ENCODE data around the gene DEFB132. TPM values are rescaled to one million over a fixed set of nuclear protein-coding genes. Genes with fewer than 3 reads are reported as not detected.

Gene DEFB132
- total and polyA plus RNA-seq, 5 experiments from 2014 or later: not detected

DNA sequence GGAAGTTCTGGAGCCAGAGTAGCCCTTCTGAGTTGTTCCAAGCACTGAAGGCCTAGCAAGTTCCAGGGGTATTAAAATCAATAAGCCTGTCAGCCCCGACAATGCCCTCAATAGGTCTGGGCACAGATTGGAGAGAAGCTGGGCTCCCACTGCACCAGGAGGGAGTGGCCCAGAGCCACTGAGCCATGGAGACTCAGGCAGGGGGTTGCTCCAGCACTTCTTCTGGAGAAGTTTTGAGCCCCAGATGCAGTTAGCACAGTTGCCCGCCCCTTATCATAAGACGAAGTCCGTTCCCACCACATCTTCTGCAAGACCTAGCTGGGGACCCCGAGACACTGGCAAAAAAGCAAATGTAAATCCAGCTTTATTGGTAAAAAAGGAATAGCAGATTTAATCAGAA, 13.0 kb downstream of the DEFB132 start:
- H3K36me3 Mint-ChIP-seq: peaks cover 0 to under 1% (median 0%) of the 10 kb centered on the region in 3 donors
- H3K27me3 Mint-ChIP-seq: no peaks in the 10 kb centered on the region
- DNase-seq: peak in 1 of 10 donors; percentile 9
- POLR2A ChIA-PET: no interaction called here
- H3K9me3 Mint-ChIP-seq: no peaks in the 10 kb centered on the region
- no peak overlapping the region for H3K4me3 Mint-ChIP-seq
- H3K4me1 Mint-ChIP-seq: peaks cover 7 to 12% (median 9%) of the 10 kb centered on the region in 4 donors
- ATAC-seq: no peak
- peak overlapping the region in 1 of 10 donors; percentile 16 for H3K27ac Mint-ChIP-seq

DNA sequence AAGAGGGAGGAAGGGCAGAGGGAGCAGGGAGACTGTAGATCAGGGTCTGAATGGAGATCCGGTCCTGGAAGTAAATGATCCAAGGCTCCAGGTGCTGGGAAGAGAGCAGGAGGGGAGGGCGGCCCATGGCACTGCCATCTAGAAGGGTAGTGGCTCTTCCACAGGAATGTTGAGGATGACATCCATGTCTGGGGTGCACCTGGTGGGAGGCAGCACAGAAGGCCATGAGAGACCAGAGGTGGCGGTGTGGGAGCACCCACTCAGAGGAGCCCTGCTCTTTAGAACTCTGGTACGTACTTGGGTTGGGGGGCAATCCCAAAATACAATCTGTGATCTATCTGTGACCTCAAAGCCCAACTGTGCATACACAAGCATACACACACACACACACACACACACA, 13.5 kb downstream of the DEFB132 start:
- ATAC-seq: no peak
- H3K27ac Mint-ChIP-seq: peak overlapping the region in 1 of 10 donors; percentile 67
- no peaks in the 10 kb centered on the region for H3K9me3 Mint-ChIP-seq
- POLR2A ChIA-PET: interaction anchor here (0.7 kb wide), 1 partner anchor 11 kb away, joined by 3 read pairs; no protein-coding TSS in a partner anchor
- H3K27me3 Mint-ChIP-seq: no peaks in the 10 kb centered on the region
- peaks cover under 1 to 3% (median 2%) of the 10 kb centered on the region in 3 donors for H3K36me3 Mint-ChIP-seq
- H3K4me1 Mint-ChIP-seq: peaks cover 7 to 12% (median 9%) of the 10 kb centered on the region in 4 donors
- no peak overlapping the region for H3K4me3 Mint-ChIP-seq
- DNase-seq: no peak

DNA sequence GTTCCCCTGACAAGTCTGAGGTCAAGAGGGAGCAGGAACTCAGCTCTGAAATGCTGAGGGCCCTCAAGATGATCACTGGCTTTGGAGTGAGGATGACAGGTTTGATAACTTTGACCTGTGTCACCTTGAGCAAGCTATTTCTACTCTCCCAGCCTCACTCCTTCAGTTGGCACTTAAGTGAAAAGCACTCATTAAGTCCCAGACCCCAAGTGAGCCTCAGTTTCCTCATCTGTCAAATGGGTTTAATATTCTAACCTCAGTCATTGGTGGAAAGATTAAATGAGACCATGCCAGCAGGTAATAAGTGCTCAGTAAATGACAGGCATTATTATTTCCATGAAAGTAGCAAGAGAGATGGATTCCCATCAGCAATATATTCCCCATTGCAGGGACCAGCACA, 14.0 kb downstream of the DEFB132 start:
- ATAC-seq (no peak), DNase-seq (no peak)
- no peaks in the 10 kb centered on the region for H3K27me3 Mint-ChIP-seq
- H3K36me3 Mint-ChIP-seq: peaks cover 5 to 6% (median 6%) of the 10 kb centered on the region in 3 donors
- POLR2A ChIA-PET: interaction anchor here (0.7 kb wide), 1 partner anchor 11 kb away, joined by 3 read pairs; no protein-coding TSS in a partner anchor
- H3K4me3 Mint-ChIP-seq: no peak overlapping the region
- no peaks in the 10 kb centered on the region for H3K9me3 Mint-ChIP-seq
- peak overlapping the region in 1 of 10 donors; percentile 67 for H3K27ac Mint-ChIP-seq
- peaks cover 4 to 8% (median 6%) of the 10 kb centered on the region in 4 donors for H3K4me1 Mint-ChIP-seq

DNA sequence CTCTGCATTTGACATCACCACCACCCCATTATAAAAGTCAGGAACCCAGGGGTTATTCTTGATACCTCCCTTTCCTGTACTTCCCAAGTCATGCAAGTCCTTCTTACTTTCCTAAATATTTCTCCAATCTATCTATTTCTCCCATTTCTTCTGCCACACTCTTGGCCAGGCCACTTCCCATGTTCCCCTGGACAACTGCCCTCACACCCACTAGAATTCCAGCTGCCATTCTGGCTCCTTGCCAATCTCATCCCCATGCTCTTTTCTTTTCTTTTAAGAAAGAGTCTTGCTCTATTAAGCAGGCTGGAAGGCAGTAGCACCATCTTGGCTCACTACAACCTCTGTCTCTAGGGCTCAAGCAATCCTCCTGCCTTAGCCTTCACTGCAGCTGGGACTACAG, 15.2 kb downstream of the DEFB132 start:
- no peaks in the 10 kb centered on the region for H3K4me1 Mint-ChIP-seq
- H3K36me3 Mint-ChIP-seq: peaks cover 6 to 11% (median 8%) of the 10 kb centered on the region in 3 donors
- no peak for DNase-seq
- POLR2A ChIA-PET: no interaction called here
- H3K27ac Mint-ChIP-seq: peak overlapping the region in 1 of 10 donors; percentile 3
- no peaks in the 10 kb centered on the region for H3K27me3 Mint-ChIP-seq
- no peak overlapping the region for H3K4me3 Mint-ChIP-seq
- ATAC-seq: no peak
- H3K9me3 Mint-ChIP-seq: no peaks in the 10 kb centered on the region

GRCh38 chr20:273884-274283, 16.4 kb downstream of the DEFB132 start:
- peak overlapping the region in 1 of 10 donors; percentile 18 for H3K27ac Mint-ChIP-seq
- no peak overlapping the region for H3K4me3 Mint-ChIP-seq
- no peaks in the 10 kb centered on the region for H3K27me3 Mint-ChIP-seq
- peaks cover 0 to 3% (median 0%) of the 10 kb centered on the region in 4 donors for H3K4me1 Mint-ChIP-seq
- peaks cover 6 to 14% (median 11%) of the 10 kb centered on the region in 3 donors for H3K36me3 Mint-ChIP-seq
- no peaks in the 10 kb centered on the region for H3K9me3 Mint-ChIP-seq
- no peak for ATAC-seq
- DNase-seq: no peak
- POLR2A ChIA-PET: interaction anchor here (0.6 kb wide), 1 partner anchor 24 kb away, joined by 3 read pairs; the partner anchor contains the start of gene ZCCHC3

GRCh38 chr20:275791-276190, 18.3 kb downstream of the DEFB132 start:
- DNase-seq (peak in 1 of 10 donors; percentile 23), ATAC-seq (no peak)
- H3K27ac Mint-ChIP-seq: peak overlapping the region in 1 of 10 donors; percentile 2

DNA sequence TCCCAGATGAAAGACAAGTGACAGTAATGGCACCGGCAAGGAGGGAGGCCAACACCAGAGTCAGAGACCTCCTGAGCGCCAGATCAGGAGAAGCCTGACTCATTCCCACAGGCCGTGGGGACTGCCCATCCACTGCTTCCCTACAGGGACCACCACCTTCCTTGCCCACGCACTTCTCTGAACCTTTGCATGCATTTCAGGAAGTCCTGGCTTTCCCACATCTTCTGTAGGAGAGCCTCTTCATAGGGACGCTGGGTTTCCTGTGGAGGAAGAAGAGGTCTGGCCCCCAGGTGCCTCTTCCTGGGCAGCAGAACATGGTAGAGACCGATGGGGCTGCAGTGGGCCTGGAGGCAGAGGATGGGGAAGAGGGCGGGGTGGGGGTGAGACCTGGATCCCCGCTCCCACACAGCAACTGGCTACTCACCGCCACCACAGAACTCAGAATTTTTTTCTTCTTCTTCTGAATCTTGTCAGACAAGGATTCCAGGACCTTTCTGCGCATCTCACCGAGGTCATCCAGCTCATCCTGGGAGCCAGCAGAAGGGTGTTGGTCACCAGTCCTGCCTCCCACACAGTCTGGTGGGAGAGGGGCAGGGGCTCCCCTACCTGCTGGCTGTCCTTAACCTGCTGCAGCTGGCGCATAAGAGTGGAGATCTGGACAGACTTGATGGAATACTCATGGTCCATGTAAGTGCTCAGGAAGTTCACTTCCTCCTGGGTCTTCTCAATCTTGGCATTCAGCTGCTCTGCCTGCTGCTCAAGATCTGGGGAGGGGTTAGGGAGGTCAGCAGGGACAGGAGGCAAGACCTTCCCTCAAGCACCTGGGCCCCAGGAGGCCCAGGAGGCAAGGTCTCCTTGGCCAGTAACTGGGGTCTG, 19.3 kb downstream of the DEFB132 start:
- POLR2A ChIA-PET: no interaction called here
- no peak for ATAC-seq
- no peaks in the 10 kb centered on the region for H3K27me3 Mint-ChIP-seq
- no peaks in the 10 kb centered on the region for H3K9me3 Mint-ChIP-seq
- H3K4me1 Mint-ChIP-seq: peaks cover 0 to 4% (median 0%) of the 10 kb centered on the region in 4 donors
- no peak overlapping the region for H3K27ac Mint-ChIP-seq
- DNase-seq: peak in 1 of 10 donors; percentile 43
- H3K4me3 Mint-ChIP-seq: no peak overlapping the region
- H3K36me3 Mint-ChIP-seq: peaks cover 6 to 18% (median 11%) of the 10 kb centered on the region in 3 donors

More at GRCh38 chr20:275791-276190, 18.3 kb downstream of the DEFB132 start:
- peaks cover 0 to 3% (median 0%) of the 10 kb centered on the region in 4 donors for H3K4me1 Mint-ChIP-seq
- no peaks in the 10 kb centered on the region for H3K27me3 Mint-ChIP-seq
- H3K4me3 Mint-ChIP-seq: no peak overlapping the region
- POLR2A ChIA-PET: no interaction called here
- H3K9me3 Mint-ChIP-seq: no peaks in the 10 kb centered on the region
- H3K36me3 Mint-ChIP-seq: peaks cover 6 to 16% (median 11%) of the 10 kb centered on the region in 3 donors

DNA sequence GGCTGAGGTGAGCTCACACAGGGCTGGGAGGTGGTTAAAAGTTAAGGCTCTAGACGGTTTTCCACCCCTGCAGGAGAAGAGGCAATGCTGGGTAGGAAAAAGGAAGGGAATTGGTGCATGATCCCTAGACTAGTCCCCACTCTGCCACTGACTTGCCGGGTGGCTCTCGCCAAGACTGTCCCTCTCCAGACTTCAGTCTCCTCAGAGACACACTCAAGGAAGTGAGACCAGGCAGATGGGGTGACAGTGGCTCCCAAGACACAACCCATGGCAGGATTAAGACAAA, 19.9 kb downstream of the DEFB132 start:
- Mint-ChIP-seq H3K4me1 (peaks cover 0 to 4% (median 0%) of the 10 kb centered on the region in 4 donors), H3K27me3 (no peaks in the 10 kb centered on the region), H3K4me3 (no peak overlapping the region), H3K27ac (no peak overlapping the region), H3K9me3 (no peaks in the 10 kb centered on the region), H3K36me3 (peaks cover 6 to 18% (median 11%) of the 10 kb centered on the region in 3 donors)
- POLR2A ChIA-PET: no interaction called here
- ATAC-seq: no peak
- DNase-seq: peak in 1 of 10 donors; percentile 27

- POLR2A ChIA-PET: interaction anchor here (0.6 kb wide), 1 partner anchor 10 kb away, joined by 3 read pairs; no protein-coding TSS in a partner anchor
- Mint-ChIP-seq H3K4me3 (no peak overlapping the region), H3K36me3 (peaks cover 6 to 18% (median 11%) of the 10 kb centered on the region in 3 donors), H3K9me3 (no peaks in the 10 kb centered on the region), H3K27ac (no peak overlapping the region), H3K4me1 (peaks cover 0 to 4% (median 0%) of the 10 kb centered on the region in 4 donors), H3K27me3 (no peaks in the 10 kb centered on the region)
- ATAC-seq (no peak), DNase-seq (peak in 1 of 10 donors; percentile 35)
Observed at GRCh38 chr20:278181-278580, 20.7 kb downstream of the DEFB132 start.

GRCh38 chr20:278607-279571, 21.4 kb downstream of the DEFB132 start:
- no peaks in the 10 kb centered on the region for H3K27me3 Mint-ChIP-seq
- ATAC-seq: no peak
- H3K36me3 Mint-ChIP-seq: peaks cover 6 to 18% (median 11%) of the 10 kb centered on the region in 3 donors
- peak in 3 of 10 donors; percentile 13 to 40 (median 26) for DNase-seq
- H3K4me1 Mint-ChIP-seq: peaks cover 0 to 4% (median 0%) of the 10 kb centered on the region in 4 donors
- no peak overlapping the region for H3K27ac Mint-ChIP-seq
- no peaks in the 10 kb centered on the region for H3K9me3 Mint-ChIP-seq
- H3K4me3 Mint-ChIP-seq: peak overlapping the region in 2 of 10 donors; percentile 8 to 60
- POLR2A ChIA-PET: no interaction called here

DNA sequence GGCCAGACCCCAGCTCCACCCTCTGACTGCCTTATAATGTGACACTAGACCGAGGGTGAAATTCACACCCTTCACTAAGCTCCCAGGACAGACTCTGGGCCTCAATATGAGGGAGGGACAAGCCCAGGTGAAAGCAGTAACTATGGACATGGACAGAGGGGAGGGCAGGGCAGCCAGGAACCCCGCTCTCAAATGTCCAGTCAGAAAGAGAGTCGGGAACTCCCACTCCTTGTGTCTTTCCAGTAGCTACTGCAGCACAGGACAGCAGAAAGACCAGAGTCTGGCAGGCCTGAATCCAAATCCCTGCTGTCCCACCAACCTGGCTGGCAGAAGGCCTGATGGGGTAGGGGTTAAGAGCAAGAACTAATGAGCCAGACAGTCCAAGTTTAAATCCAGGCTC, 26.6 kb downstream of the DEFB132 start:
- POLR2A ChIA-PET: no interaction called here
- no peak overlapping the region for H3K27ac Mint-ChIP-seq
- peak in 1 of 10 donors; percentile 54 for DNase-seq
- no peaks in the 10 kb centered on the region for H3K27me3 Mint-ChIP-seq
- no peak for ATAC-seq
- H3K4me3 Mint-ChIP-seq: no peak overlapping the region
- peaks cover 0 to 2% (median under 1%) of the 10 kb centered on the region in 4 donors for H3K4me1 Mint-ChIP-seq
- no peaks in the 10 kb centered on the region for H3K9me3 Mint-ChIP-seq
- H3K36me3 Mint-ChIP-seq: peaks cover 0 to 4% (median 0%) of the 10 kb centered on the region in 3 donors

DNA sequence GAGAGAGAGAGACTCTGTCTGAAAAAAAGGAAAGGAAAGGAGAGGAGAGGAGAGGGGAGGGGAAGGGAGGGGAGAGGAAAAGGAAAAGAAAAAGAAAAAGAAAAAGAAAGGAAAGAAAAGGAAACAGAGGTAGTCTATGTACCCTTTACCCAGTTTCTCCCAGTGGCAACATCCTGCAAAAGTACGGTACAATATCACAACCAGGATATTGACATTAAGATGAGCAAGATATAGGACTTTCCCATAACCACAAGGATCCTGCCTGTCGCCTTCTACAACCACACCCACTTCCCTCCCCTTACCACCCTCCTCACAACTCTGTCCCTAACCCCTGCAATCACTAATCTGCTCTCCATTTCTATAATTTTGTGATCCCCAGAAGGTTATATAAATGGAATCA, 29.0 kb downstream of the DEFB132 start:
- no peaks in the 10 kb centered on the region for H3K36me3 Mint-ChIP-seq
- peaks cover 4 to 10% (median 9%) of the 10 kb centered on the region in 4 donors for H3K4me1 Mint-ChIP-seq
- DNase-seq (no peak), ATAC-seq (no peak)
- H3K27me3 Mint-ChIP-seq: no peaks in the 10 kb centered on the region
- no peak overlapping the region for H3K4me3 Mint-ChIP-seq
- peak overlapping the region in 1 of 10 donors; percentile 53 for H3K27ac Mint-ChIP-seq
- H3K9me3 Mint-ChIP-seq: no peaks in the 10 kb centered on the region
- POLR2A ChIA-PET: no interaction called here

Data from naive thymus-derived CD8-positive, alpha-beta T cell (primary cell).